Ovary (tissue), 3 donors: ENCODE measurements around the gene EEF1AKMT4.

ENCODE experiments used
- CTCF ChIP-seq, 3 donors: fragments of 450-650 bp in 2 of 3; fragments of 200-600 bp in 1 of 3; IDR thresholded peaks; one replicate each; pipeline versions ENCODE4 v1.5.1 to v1.8.0; 2016 to 2022; ENCODE audit warnings: antibody characterized with exemption in 3 of 3, mild to moderate bottlenecking in 1 of 3
- POLR2A ChIP-seq: fragments of 450-650 bp; IDR thresholded peaks from one replicate; pipeline ENCODE4 v1.6.1; 2017; ENCODE audit warnings: antibody characterized with exemption, mild to moderate bottlenecking, moderate library complexity
- donor health status: DM: no; HTN: no; CAD: no.

- TF ChIP-seq CTCF (IDR thresholded peaks at IDR 0.05) (no peak), POLR2A (no peak)
Observed at GRCh38 chr3:184241141-184241446, 8.4 kb upstream of the EEF1AKMT4 start.
